ENCODE results near the gene DNAH6.

DNA sequence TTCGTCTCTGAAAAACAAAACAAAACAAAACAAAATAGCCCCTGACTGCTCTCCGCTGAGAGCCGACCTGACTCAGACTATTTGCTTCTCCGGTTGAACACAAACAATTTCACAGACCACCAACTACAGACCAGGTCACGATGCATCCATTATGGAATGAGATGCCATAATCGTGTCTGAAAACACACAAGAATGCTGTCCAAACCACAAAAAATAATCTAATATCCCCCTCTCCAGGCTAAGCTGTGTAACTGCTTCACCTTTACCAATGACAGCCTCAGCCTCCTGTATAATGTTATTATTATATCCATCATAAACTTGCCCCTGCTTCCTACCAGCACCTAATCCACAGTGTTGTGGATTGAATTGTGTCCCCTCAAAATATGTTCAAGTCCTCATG, 114.7 kb downstream of the DNAH6 start:
- TF ChIP-seq, protein P1, sequence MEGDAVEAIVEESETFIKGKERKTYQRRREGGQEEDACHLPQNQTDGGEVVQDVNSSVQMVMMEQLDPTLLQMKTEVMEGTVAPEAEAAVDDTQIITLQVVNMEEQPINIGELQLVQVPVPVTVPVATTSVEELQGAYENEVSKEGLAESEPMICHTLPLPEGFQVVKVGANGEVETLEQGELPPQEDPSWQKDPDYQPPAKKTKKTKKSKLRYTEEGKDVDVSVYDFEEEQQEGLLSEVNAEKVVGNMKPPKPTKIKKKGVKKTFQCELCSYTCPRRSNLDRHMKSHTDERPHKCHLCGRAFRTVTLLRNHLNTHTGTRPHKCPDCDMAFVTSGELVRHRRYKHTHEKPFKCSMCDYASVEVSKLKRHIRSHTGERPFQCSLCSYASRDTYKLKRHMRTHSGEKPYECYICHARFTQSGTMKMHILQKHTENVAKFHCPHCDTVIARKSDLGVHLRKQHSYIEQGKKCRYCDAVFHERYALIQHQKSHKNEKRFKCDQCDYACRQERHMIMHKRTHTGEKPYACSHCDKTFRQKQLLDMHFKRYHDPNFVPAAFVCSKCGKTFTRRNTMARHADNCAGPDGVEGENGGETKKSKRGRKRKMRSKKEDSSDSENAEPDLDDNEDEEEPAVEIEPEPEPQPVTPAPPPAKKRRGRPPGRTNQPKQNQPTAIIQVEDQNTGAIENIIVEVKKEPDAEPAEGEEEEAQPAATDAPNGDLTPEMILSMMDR (IDR thresholded peaks at IDR 0.05) = peak; percentile 45 to 53 (median 48)
- no peak for TF ChIP-seq POLR2A (IDR thresholded peaks at IDR 0.05)

All from right lobe of liver (tissue), 4 donors.